Activated CD8-positive, alpha-beta memory T cell treated with anti-CD3 and anti-CD28 coated beads, Interleukin-2, amount 50 U/mL, for 1 hour (primary cell): ENCODE results near the gene FTCD.

Experiments
- DNase-seq: peaks from one replicate; pipeline ENCODE4 v3.0.0-alpha.2; 2020; ENCODE audit errors: extremely low read depth

FTCD gene

DNA sequence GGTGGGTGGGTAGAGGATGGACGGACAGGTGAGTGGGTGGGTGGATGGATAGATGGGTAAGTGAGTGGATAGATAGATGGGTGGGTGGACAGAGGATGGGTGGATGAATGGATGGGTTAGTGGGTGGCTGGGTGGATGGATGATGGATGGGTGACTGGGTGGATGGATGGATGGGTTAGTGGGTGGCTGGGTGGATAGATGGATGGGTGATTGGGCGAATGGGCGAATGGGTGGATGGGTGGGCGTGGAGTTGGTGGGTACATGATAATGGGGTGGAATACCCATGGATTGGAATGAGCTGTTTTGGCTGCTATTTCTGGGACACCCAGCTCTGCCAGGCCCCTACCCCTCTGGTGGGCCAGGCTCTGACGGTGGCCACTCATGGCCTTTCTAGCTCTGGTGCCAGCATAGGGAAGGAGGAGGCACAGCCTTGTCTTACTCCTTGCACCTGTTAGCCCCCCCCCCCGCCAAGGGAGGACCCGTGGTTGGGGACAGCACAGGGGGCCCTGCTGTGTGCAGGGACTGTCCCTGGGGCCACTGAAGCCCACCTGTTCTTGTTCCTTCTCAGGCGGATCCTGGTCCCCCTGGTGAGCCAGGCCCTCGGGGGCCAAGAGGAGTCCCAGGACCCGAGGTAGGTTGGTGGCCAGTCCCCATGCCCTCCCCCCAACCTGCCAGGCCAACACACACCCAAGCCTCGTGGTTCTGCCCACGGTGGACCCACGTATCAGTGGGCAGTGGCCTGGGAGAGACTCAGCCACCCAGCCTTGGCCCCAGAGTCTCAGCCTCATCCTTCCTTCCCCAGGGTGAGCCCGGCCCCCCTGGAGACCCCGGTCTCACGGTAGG, 31.1 kb downstream of the FTCD start:
- no peak for DNase-seq

DNA sequence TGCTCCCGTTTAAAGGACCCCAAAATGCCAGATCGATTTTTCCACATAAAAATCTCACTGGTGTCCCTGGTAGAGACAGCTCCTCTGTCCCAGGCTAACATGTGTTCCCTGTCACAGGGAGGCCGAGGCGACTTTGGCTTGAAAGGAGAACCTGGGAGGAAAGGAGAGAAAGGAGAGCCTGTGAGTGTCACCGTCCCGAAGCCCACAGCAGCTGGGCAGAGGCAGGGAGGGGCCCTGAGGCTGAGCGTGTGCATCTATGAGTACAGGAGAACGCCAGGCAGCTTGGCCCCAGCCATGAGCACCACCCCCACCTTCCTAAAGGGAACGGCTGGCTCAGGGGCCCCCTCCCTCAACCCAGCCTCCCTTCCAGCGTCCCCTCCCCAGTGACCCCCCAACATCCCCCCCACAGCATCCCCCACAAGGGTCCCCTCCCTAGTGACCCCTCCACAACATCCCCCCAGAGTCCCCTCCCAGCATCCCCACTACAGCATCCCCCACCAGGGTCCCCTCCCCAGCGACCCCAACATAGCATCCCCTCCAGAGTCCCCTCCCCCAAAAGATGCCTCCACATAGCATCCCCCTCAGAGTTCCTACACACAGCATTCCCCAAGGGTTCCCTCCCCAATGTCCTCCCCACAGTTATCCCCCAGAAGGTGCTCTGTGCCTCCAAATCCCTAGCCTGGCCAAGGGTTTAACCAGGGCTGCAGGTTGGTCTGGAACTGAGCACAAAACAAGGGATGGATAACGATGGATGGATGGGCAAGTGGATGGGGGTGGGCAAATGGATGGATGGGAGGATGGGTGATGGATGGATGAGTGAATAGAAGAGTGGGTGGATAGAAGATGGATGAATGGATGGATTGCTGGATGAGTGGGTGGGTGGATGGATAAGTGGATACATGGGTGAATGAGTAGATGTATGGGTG, 32.4 kb downstream of the FTCD start:
- DNase-seq: no peak

- no peak for DNase-seq
Observed at GRCh38 chr21:46122237-46122671, 33.1 kb downstream of the FTCD start.

- DNase-seq: no peak
Observed at GRCh38 chr21:46121286-46122221, 33.8 kb downstream of the FTCD start.

GRCh38 chr21:46120301-46121285, 34.8 kb downstream of the FTCD start:
- DNase-seq: no peak

DNA sequence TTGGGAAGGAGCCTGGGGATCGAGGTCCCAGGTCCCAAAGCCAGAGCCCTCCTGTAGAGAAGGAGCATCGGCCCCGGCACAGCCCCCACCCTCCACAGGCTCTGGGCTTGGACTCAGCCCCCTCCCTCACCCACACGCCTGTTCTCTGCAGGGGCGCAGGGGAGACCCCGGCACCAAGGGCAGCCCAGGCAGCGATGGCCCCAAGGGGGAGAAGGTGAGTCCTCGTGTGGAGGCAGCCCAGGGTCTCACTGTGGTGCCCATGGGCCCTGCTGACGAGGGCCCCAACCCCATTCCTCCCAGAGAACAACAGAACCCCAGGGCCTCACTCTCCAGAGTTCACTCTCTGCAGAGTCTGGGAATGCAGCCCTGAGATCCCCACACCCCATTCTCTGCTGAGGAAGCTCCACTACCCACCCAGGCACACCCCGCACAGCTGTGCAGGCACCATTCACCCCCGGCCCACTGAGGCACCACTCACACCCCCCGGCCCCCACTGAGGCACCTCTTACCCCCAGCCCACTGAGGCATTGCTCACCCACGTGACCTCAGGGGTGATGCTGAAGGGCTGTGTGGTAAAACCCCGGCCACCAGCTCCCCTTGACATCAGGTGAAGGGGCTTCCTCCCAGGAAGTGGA, 35.6 kb downstream of the FTCD start:
- no peak for DNase-seq

DNA sequence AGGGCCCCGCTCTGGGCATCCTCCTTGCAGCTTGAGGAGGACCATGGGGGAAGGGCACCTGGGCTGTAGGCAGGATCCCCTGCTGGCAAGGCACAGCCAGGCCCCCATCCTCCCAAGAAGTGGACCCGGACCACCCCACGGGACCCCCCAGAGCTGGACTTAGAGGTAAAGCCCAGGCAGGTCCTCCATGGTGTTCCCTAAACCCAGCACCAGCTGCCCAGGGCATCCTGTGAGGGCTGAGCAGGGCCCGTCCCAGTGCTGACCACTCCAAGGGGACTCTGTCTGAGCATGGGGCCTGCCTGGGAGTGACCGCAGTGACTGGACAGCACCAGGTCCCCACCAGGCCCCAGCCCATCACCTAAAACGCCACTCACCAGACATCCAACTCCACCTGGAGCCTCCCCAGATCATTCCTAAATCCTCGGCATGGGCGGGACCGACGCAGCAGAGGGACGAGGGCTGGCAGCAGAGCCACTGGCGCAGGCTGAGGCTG, 36.2 kb downstream of the FTCD start:
- no peak for DNase-seq

DNA sequence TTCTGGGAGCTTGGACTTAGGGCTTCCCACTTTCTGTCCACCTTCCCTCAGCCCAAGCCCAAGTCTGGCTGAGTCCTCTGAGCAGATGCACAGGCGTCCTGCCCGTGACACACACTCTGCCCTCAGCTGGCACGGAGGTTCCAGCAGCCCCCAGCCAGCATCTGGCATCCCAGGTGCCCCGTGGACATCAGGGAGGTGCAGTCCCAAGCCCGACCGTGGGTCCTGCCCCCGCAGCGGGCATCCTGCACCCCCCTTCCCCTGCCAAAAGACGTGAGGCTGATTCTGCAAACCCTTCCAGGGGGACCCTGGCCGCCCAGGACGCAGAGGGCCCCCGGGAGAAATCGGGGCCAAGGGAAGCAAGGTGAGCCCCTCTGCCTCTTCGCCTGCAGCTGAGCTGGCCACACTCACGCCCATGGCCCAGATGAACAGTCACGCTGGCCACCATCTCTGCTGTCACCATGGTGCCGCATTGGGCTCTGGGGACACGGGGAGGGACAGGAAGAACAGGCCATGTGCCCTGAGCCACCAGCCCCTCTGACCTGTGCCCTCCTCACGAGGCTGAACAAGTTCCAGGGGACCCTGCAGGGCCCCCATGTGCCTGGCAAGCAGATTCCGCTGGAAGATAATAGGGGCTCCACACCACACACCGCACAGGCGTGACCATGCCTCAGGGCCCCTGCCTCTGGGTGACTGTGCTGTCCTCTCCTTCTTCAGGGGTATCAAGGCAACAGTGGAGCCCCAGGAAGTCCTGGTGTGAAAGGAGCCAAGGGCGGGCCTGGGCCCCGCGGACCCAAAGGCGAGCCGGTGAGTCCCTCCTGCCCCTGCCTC, 36.8 kb downstream of the FTCD start:
- no peak for DNase-seq

GRCh38 chr21:46117586-46118315, 37.6 kb downstream of the FTCD start:
- no peak for DNase-seq

- DNase-seq: no peak
Observed at GRCh38 chr21:46116776-46117585, 38.4 kb downstream of the FTCD start.

- DNase-seq: no peak
Observed at GRCh38 chr21:46116189-46116775, 39.1 kb downstream of the FTCD start.

DNA sequence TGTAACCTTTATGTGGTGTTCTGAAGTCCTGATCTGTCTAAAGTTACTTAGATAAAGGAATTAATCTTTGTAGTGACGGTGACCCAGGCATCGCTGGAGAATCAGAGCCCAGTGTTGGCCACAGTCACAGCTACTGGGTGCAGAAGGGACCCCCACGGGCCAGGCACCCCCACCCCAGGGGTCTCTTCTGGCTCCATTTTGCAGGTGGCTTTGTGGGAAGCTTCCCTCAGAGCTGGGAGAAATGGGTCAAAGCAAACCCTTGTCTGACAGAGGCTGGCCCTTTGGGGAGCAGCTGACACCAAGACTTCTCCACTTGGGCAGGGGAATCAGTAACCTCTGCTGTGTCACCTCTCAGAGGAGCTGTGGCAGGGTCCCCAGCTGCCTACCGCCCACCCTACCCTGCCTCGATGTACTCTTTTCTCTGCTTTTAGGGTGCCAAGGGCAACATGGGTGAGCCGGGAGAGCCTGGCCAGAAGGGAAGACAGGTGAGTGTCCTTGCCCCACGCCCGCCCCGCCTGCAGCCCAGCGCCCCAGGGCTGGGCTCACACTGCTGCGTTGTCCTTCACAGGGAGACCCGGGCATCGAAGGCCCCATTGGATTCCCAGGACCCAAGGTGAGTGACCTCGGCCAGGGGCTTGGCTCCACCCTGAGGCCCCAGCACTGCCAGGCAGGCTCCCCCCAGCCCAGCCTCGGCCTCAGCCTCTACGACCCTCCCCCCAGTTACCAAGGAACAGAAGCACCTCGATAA, 39.8 kb downstream of the FTCD start:
- no peak for DNase-seq

- DNase-seq: no peak
Observed at GRCh38 chr21:46114963-46115362, 40.4 kb downstream of the FTCD start.

DNA sequence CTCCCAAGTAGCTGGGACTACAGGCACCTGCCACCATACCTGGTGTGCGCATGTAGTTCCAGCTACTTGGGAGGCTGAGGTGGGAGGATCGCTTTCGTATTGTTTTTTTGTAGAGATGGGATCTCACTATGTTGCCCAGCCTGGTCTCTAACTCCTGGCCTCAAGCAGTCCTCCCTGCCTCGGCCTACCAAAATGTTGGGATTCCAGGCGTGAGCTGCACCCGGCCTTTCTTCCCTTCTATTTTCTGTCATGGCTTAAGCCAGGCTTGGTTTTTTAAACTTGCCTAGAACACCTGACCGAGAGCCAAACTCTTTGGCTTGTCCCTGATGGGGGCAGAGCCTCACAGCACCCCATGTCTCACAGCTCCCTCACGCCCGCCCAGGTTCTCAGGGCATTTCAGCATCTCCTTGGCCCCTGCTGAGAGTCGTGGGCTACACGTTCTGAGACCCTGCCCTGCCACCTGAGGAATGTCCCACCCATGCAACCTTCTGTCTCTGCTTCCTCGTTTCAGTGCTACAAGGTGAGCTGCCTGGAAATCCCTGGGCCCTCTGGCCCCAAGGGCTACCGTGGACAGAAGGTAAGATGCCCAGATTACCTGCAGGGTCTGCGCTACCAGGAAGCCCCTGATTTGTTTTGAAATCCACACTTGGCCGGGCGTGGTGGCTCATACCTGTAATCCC, 41.7 kb downstream of the FTCD start:
- no peak for DNase-seq

DNA sequence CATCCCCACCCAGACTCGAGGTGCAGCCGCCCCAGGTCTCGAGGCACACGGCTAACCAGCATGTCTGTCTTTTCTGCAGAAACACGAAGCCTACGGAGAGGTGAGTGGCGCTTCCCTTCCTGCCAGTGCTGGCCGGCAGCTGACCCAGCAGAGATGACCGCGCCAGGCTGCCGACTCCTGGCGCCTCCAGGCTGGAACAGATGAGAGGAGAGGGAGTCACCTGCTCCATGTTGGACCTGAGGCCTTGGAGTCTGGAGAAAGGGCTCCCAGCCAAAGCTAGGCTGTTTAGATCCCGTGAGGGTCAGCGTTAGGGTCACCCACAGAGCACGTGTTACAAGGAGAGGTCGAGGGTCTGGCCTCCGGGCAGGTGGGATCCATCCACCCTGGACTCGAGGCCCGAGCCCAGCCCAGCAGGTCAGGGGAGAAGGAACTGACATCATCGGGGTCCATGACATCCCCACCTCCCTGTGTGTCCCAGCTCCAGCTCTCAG, 42.6 kb downstream of the FTCD start:
- no peak for DNase-seq
